Measurements from ENCODE around the gene AVEN. TPM values are rescaled to one million over a fixed set of nuclear protein-coding genes. Genes with fewer than 3 reads are reported as not detected.
"Not testable (repeated sequence)": the region's sequence is repeated elsewhere in the genome, so short reads cannot be mapped to it uniquely, and the experiment has no call there.

AVEN gene
- total RNA-seq, 6 experiments from 2014 or later = 8.2 to 10.2 (median 9.4) TPM

GRCh38 chr15:34010921-34011320, 28.1 kb downstream of the AVEN start:
- intact Hi-C loops (cut with DNase I) = no loop called here
- no peak for ATAC-seq
- Histone ChIP-seq H3K36me3 (no peaks in the 10 kb centered on the region), H3K9me3 (no peaks in the 10 kb centered on the region), H3K4me1 (no peaks in the 10 kb centered on the region), H3K27me3 (no peaks in the 10 kb centered on the region), H3K4me3 (no peak overlapping the region), H3K27ac (no peak overlapping the region)
- WGBS (ENCODE audit: insufficient coverage, low coverage, low lambda C conversion rate, missing lambda C conversion rate) = 91% methylated on average over 5 of the region's 5 CpGs
- TF ChIP-seq POLR2A (IDR thresholded peaks at IDR 0.05) (no peak), CTCF (IDR thresholded peaks at IDR 0.05) (no peak)
- no peak for DNase-seq

- no peaks in the 10 kb centered on the region for H3K4me1 ChIP-seq
- DNase-seq (no peak), ATAC-seq (no peak)
- intact Hi-C loops (cut with DNase I) = no loop called here
- H3K9me3 ChIP-seq = no peaks in the 10 kb centered on the region
- no peaks in the 10 kb centered on the region for H3K27me3 ChIP-seq
- TF ChIP-seq POLR2A (IDR thresholded peaks at IDR 0.05) (no peak), CTCF (IDR thresholded peaks at IDR 0.05) (no peak)
- no peak overlapping the region for H3K27ac ChIP-seq
- 89% methylated on average over 1 of the region's 1 CpG for WGBS (ENCODE audit: insufficient coverage, low coverage, low lambda C conversion rate, missing lambda C conversion rate)
- no peak overlapping the region for H3K4me3 ChIP-seq
- no peaks in the 10 kb centered on the region for H3K36me3 ChIP-seq
Measured at GRCh38 chr15:34009656-34010055, 29.3 kb downstream of the AVEN start.

- Histone ChIP-seq H3K9me3 (no peaks in the 10 kb centered on the region), H3K4me3 (no peak overlapping the region), H3K4me1 (no peaks in the 10 kb centered on the region), H3K27me3 (no peaks in the 10 kb centered on the region), H3K36me3 (no peaks in the 10 kb centered on the region), H3K27ac (no peak overlapping the region)
- TF ChIP-seq POLR2A (IDR thresholded peaks at IDR 0.05) (no peak), CTCF (IDR thresholded peaks at IDR 0.05) (no peak)
- intact Hi-C loops (cut with DNase I) = no loop called here
- 78% methylated on average over 2 of the region's 2 CpGs for WGBS (ENCODE audit: insufficient coverage, low coverage, low lambda C conversion rate, missing lambda C conversion rate)
- no peak for ATAC-seq
- no peak for DNase-seq
Measured at GRCh38 chr15:34006381-34006780, 32.6 kb downstream of the AVEN start.

- no peak for ATAC-seq
- DNase-seq = no peak
- H3K36me3 ChIP-seq = no peaks in the 10 kb centered on the region
- intact Hi-C loops (cut with DNase I) = no loop called here
- TF ChIP-seq POLR2A (IDR thresholded peaks at IDR 0.05) (no peak), CTCF (IDR thresholded peaks at IDR 0.05) (no peak)
- H3K4me3 ChIP-seq = no peak overlapping the region
- no peaks in the 10 kb centered on the region for H3K27me3 ChIP-seq
- H3K9me3 ChIP-seq = no peaks in the 10 kb centered on the region
- no peaks in the 10 kb centered on the region for H3K4me1 ChIP-seq
- no peak overlapping the region for H3K27ac ChIP-seq
- 61% methylated on average over 3 of the region's 3 CpGs for WGBS (ENCODE audit: insufficient coverage, low coverage, low lambda C conversion rate, missing lambda C conversion rate)
Measured at GRCh38 chr15:34001536-34001935, 37.5 kb downstream of the AVEN start.

GRCh38 chr15:33995666-33996065, 43.3 kb downstream of the AVEN start:
- 100% methylated on average over 2 of the region's 10 CpGs for WGBS (ENCODE audit: insufficient coverage, low coverage, low lambda C conversion rate, missing lambda C conversion rate)
- H3K27me3 ChIP-seq; intact Hi-C loops (cut with DNase I); ATAC-seq; H3K4me1 ChIP-seq; H3K36me3 ChIP-seq; H3K9me3 ChIP-seq; DNase-seq; H3K27ac ChIP-seq; H3K4me3 ChIP-seq: not testable (repeated sequence)

Measured in right lobe of liver (tissue), 6 donors.